GM19397 (cell line): ENCODE measurements around the gene RABL6.
"Not testable (repeated sequence)": the region's sequence is repeated elsewhere in the genome, so short reads cannot be mapped to it uniquely, and the experiment has no call there.

Experiments
- ATAC-seq: cut with Tn5 transposase; IDR thresholded peaks from one replicate; pipeline ENCODE4 v1.9.1; 2021; ENCODE audit warnings: mild to moderate bottlenecking, moderate library complexity; ENCODE audit not compliant: unreplicated experiment

The RABL6 gene

GRCh38 chr9:136855461-136856078 lies 47.8 kb downstream of the RABL6 start:
- no peak for ATAC-seq

- ATAC-seq = no peak
These were observed 48.3 kb downstream of the RABL6 start for GRCh38 chr9:136856079-136856476.

- no peak for ATAC-seq
These were observed 48.9 kb downstream of the RABL6 start for GRCh38 chr9:136856541-136857141.

GRCh38 chr9:136857166-136857565 lies 49.4 kb downstream of the RABL6 start:
- ATAC-seq = no peak

GRCh38 chr9:136857581-136858412 lies 50.0 kb downstream of the RABL6 start:
- ATAC-seq = no peak

- ATAC-seq = no peak
These were observed 50.7 kb downstream of the RABL6 start for GRCh38 chr9:136858452-136858843.

- ATAC-seq = no peak
These were observed 51.4 kb downstream of the RABL6 start for GRCh38 chr9:136858844-136859757.

- no peak for ATAC-seq
These were observed 52.8 kb downstream of the RABL6 start for GRCh38 chr9:136860529-136860928.

- ATAC-seq = no peak
These were observed 53.5 kb downstream of the RABL6 start for GRCh38 chr9:136860933-136861873.

- ATAC-seq = no peak
These were observed 54.2 kb downstream of the RABL6 start for GRCh38 chr9:136861874-136862457.

- no peak for ATAC-seq
These were observed 55.3 kb downstream of the RABL6 start for GRCh38 chr9:136862849-136863622.

GRCh38 chr9:136863623-136864273 lies 56.0 kb downstream of the RABL6 start:
- no peak for ATAC-seq

- no peak for ATAC-seq
These were observed 57.5 kb downstream of the RABL6 start for GRCh38 chr9:136865041-136865767.

GRCh38 chr9:136865768-136866103 lies 58.0 kb downstream of the RABL6 start:
- no peak for ATAC-seq

- ATAC-seq = not testable (repeated sequence)
These were observed 59.2 kb downstream of the RABL6 start for GRCh38 chr9:136866898-136867421.

- no peak for ATAC-seq
These were observed 59.7 kb downstream of the RABL6 start for GRCh38 chr9:136867480-136867879.

- no peak for ATAC-seq
These were observed 60.2 kb downstream of the RABL6 start for GRCh38 chr9:136867917-136868316.
